GM18508 (cell line): Measurements from ENCODE around the gene PHLPP1.
"Not testable (repeated sequence)": the region's sequence is repeated elsewhere in the genome, so short reads cannot be mapped to it uniquely, and the experiment has no call there.

Experiments
- ATAC-seq: cut with Tn5 transposase; IDR thresholded peaks from one replicate; pipeline ENCODE4 v1.9.1; 2021; ENCODE audit warnings: moderate number of reproducible peaks; ENCODE audit not compliant: insufficient read depth, unreplicated experiment

PHLPP1 gene

DNA sequence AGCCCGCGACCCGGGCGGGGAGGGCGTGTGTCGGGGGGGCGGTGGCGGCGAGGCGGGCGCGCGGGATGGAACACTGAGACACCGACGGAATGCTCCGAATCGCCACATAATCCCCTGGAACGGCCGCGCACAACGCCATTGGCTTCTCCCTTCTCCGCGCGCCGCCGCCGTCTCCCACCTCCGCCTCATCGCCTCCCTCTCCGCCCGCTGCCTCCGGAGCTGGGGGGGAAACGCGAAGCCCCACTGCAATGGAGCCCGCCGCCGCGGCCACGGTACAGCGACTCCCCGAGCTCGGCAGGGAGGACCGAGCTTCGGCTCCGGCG, at the start of gene PHLPP1:
Gene PHLPP1 (plus strand): TSS at position 106 of the 323 bp plus-strand sequence. CDS start 143 bp downstream, at position 249.
- ATAC-seq, result peak; percentile 1

GRCh38 chr18:62669225-62669624, 46.1 kb upstream of the PHLPP1 start:
- ATAC-seq, result no peak

- no peak for ATAC-seq
These were observed 44.8 kb upstream of the PHLPP1 start for GRCh38 chr18:62670573-62670972.

DNA sequence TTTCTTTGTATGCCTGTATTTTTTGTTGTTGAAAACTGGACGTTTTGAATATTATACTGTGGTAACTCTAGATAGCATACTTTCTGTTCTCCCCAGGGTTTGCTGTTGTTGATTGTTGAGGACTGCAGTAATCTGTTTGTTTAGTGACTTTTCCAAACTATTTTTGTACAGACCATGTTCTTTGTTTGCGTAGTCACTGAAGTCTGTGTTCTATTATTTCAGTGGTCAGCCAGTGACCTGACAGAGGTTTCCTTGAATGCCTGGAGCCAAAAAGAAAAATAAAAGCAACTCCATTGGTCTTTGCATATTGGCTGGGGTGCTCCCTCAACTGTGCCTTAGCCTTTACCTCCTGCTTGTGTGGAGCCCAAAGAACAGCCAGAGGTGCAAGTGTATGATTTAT, 42.7 kb upstream of the PHLPP1 start:
- ATAC-seq, result no peak

DNA sequence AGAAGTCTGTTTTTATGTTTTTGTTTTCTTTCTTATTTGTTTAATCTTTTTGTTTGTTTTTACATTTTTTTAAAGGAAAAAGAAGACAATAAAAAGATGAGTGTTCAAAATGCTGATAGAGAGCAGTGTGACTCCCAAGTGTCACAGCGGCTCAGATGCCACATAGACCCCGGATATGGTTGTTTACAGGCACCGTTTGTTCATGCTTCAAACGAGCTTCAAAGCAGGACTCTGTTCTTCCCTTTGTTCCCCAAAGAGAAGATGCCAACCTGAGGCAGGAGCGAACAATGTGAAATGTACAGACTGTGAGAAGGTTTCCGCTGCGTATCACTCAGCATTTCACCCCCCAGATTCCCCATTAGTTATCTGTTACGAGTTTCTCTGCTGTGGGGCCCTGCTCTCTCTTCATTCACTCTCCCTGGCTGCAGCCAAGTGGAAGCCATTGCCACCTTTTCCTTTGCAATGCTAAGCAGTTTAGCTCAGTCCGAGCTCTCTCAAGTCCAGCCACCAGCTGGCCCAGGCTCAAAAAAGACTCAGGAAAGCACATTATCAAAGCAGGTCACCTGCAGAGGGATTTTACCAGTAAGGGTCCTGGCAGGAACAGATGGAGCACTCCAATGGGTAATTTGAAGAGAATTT, 36.4 kb upstream of the PHLPP1 start:
- ATAC-seq, result no peak

DNA sequence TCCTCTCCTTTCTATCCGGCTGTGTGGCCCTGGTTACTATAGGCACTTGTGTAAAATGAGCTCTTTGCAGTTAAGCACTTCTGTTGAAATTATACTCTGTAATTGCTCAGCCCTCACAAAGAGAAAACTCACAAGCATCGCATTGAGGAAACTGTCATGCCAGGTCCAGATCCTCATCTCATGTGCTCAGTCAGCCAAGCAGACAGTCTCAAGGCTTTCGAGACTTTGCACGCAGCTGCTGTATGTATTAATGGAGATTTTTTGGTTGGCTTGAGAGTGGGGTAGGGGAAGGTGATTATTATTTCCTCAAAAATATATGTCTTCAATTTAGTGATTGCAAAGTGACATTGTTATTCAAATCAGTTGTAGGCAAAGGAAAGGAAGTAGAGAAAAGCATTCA, 33.0 kb upstream of the PHLPP1 start:
- no peak for ATAC-seq

DNA sequence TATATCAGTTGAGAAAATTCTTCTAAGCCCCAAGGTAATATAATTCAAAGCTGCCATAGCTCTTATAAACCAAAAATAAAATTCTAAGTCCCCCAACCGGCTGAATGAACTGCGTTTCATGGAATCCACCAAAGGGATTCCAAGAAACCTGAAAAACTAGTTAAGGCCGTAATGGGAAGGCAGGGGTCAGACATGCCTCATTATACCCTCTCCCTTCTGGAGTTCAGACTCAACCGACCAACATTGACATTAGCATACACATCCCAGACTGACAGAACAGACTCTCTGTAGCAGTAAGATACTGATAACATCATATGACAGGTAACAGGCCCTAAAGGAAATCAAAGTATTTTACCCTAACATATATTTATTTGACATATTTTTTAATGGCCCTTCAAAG, 31.4 kb upstream of the PHLPP1 start:
- ATAC-seq, result no peak

DNA sequence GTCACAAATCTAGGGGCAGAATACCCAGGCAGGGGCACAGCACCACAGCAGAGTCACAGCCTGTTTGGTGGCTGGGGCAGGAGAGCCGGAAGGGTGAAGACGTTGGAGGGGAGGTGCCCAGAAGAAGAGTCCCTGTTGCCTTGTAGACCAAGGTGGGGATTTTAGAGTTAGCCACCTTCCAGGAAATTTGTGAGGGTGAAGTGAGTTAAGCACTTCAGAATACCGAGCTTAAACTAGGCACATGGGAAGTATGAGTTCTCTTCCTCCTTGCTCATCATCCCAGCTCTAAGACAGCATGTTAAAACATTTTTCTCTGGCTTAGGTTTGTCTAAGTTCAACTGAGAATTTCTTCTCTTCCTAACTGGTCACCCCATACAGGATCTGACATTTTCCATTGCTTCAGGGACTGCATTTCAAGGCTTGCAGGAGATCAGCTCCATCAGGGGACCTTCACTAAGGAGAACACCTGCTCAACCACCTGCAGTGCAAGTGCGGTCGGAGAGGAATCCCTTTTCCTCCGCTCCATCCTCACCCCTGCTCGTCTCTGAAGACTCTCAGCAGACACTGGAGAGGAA, 26.5 kb upstream of the PHLPP1 start:
- no peak for ATAC-seq

- ATAC-seq, result no peak
These were observed 25.0 kb upstream of the PHLPP1 start for GRCh38 chr18:62690236-62690815.

GRCh38 chr18:62693659-62694058, 21.7 kb upstream of the PHLPP1 start:
- no peak for ATAC-seq

DNA sequence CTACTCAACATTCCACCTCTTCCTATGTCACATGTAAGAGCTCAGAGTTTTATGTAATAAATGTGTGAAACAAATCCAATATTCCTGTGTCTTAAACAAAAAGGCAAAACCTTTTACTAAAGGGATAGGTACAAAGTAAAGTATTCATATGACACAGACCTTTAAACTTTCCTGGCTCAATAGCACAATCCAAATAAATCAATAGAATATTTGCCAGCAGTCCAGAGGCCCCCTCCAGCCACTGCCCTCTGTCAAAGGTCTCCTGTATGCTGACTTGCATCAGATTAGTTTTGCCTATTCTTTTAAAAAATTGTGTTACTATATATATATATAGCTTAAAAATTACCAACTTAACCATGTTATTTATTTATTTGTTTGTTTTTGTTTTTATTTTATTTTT, 17.7 kb upstream of the PHLPP1 start:
- no peak for ATAC-seq

GRCh38 chr18:62702259-62702658, 13.1 kb upstream of the PHLPP1 start:
- ATAC-seq, result no peak

DNA sequence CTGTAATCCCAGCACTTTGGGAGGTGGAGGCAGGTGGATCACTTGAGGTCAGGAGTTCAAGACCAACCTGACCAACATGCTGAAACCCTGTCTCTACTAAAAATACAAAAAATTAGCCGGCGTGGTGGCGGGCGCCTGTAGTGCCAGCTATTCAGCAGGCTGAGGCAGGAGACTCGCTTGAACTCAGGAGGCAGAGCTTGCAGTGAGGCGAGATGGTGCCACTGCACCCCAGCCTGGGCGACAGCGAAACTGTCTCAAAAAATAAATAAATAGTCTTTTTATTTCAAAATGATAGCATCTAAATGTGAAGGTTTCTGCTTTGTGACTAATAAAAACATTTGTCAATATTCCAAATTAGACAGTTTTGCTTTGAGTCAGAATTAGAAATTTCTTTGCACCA, 8.5 kb upstream of the PHLPP1 start:
- ATAC-seq, result not testable (repeated sequence)

DNA sequence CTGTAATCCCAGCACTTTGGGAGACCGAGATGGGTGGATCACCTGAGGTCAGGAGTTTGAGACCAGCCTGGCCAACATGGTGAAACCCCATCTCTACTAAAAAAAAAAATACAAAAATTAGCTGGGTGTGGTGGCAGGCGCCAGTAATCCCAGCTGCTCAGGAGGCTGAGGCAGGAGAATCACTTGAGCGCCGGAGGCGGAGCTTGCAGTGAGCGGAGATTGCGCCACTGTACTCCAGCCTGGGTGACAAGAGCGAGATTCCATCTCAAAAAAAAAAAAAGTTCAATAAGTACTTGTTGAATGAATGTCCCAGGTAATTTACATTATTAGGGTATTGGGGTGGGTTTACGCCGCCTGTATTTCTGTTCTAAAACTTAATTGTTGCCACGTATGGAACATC, 5.4 kb upstream of the PHLPP1 start:
- not testable (repeated sequence) for ATAC-seq

DNA sequence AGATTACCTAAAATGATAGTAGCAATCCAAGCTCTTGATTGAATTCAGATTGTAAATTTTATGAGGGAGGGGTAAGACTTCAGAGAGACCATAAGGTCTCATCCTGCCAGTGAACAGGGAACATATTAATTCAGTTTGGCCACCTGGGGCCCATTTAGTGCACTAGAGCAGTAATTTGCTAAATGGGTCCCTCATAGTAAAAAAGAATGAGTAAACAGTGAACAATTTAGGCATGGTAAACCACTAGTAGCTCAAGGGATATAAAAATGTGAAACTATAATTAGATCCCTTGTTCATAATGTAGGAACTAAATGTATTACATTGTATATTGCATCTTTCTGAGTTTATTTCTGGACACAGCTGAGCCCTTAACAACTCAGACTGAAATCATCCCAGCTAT, 4.9 kb upstream of the PHLPP1 start:
- no peak for ATAC-seq

DNA sequence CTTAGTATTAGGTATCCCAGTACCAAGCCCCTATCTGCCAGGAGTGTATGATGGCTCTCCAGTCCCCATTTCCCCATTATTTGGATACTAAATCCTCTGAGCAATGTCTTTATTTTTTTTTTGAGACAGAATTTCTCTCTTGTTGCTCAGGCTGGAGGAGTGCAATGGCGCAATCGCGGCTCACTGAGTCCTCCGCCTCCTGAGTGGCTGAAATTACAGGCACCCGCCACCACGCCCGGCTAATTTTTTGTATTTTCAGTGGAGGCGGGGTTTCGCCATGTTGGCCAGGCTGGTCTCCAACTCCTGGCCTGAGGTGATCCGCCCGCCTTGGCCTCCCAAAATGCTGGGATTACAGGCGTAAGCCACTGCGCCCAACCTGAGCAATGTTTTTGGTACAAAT, 3.6 kb upstream of the PHLPP1 start:
- ATAC-seq, result no peak

DNA sequence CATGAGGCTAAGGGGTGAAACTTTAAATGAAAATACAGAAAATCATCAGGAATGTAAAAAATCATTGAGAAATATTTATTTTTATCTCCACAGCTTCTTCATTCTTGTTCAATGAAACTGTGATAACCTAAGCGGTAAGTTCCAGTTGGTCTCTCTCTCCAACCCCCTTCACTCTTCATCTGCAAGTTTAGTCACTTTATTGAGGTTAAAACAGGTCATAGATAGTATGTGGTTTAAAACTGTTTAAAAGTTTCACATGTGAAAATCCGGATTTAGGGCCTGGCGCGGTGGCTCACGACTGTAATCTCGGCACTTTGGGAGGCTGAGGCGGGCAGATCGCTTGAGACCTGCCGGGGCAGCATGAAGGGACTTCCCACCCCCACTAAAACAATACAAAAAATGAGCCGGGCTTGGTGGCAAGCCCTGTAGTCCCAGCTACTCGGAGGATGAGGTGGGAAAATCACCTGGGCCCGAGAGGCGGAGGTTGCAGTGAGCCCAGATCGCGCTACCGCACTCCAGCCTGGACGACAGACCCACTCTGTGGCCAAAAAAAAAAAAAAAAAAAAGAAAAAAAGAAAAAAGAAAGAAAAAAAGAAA, 1.6 kb upstream of the PHLPP1 start:
- no peak for ATAC-seq

GRCh38 chr18:62714671-62715435, 488 bp upstream of the PHLPP1 start:
- peak; percentile 70 for ATAC-seq

- ATAC-seq, result no peak
These were observed 646 bp downstream of the PHLPP1 start for GRCh38 chr18:62715759-62716615.

- ATAC-seq, result no peak
These were observed 1.4 kb downstream of the PHLPP1 start for GRCh38 chr18:62716619-62717168.
